Left lung (tissue), 10 donors: ENCODE measurements around the gene DDAH1. TPM values are rescaled to one million over a fixed set of nuclear protein-coding genes. Genes with fewer than 3 reads are reported as not detected.
A peak's percentile ranks its signal among the peaks of the same experiment; 100 is the strongest.

Experiments
- ATAC-seq: fragments of 200-7000 bp; cut with Tn5 transposase; one replicate; pipeline ENCODE4 v1.9.1; 2020; ENCODE audit warnings: moderate library complexity
- DNase-seq, 4 donors: peaks; one replicate each; pipeline ENCODE4 v3.0.0-alpha.2; 2013 to 2020
- H3K27ac ChIP-seq, 2 donors: fragments of 200-600 bp; sonication (generic) in 1 of 2; one replicate each; pipeline versions ENCODE4 v1.5.0 to v1.8.0; 2020 to 2021
- H3K27me3 ChIP-seq, 2 donors: fragments of 200-600 bp; sonication (generic) in 1 of 2; one replicate each; pipeline versions ENCODE4 v1.5.0 to v1.8.0; 2020 to 2021
- H3K36me3 ChIP-seq, 2 donors: fragments of 200-600 bp; sonication (generic) in 1 of 2; one replicate each; pipeline versions ENCODE4 v1.5.0 to v1.8.0; 2020 to 2021
- H3K4me1 ChIP-seq, 2 donors: fragments of 200-600 bp; one replicate each; pipeline ENCODE4 v1.8.0; 2021
- H3K4me3 ChIP-seq, 2 donors: fragments of 200-600 bp; sonication (generic) in 1 of 2; one replicate each; pipeline versions ENCODE4 v1.5.0 to v1.8.0; 2020 to 2021; ENCODE audit warnings: mild to moderate bottlenecking in 1 of 2
- H3K9me3 ChIP-seq, 2 donors: fragments of 200-600 bp; sonication (generic) in 1 of 2; one replicate each; pipeline versions ENCODE4 v1.5.0 to v1.8.0; 2020 to 2021
- CTCF ChIP-seq, 2 donors: fragments of 200-600 bp; sonication (generic) in 1 of 2; IDR thresholded peaks; one replicate each; pipeline versions ENCODE4 v1.5.0 to v1.8.0; 2021; ENCODE audit warnings: antibody characterized with exemption in 2 of 2
- intact Hi-C, 2 donors: fragments of 100-400 bp; cut with DNase I; formaldehyde crosslinking; loops; one replicate each; pipeline versions ENCODE4 v1.11.2 to v1.14.2; 2022
- polyA plus RNA-seq, 6 donors: library from polyadenylated mRNA; unstranded; fragments of 120-200 nt; gene quantifications; one replicate each; pipeline ENCODE4 v1.2.1, GENCODE V29; 2013; ENCODE audit not compliant: insufficient read length in 6 of 6
- total RNA-seq, 2 donors: library from RNA; stranded (reverse); fragmentation: NEBNext Ultra II Directional; extraction: Animal tissue kit (Norgen Biotek cat#: 25700); gene quantifications; one replicate each; pipeline ENCODE4 v1.2.1, GENCODE V29; 2021
- donor health status: DM: no; HTN: yes; CAD: no.
- donor health status: DM: no; HTN: no; CAD: no.

DDAH1 gene
- total and polyA plus RNA-seq, 8 donors = 71.5 to 121 (median 89.8) TPM

- TF ChIP-seq CTCF (IDR thresholded peaks at IDR 0.05) = no peak
- no peaks in the 10 kb centered on the region for H3K36me3 ChIP-seq
- intact Hi-C loops = no loop called here
- peaks cover 0 to 28% of the 10 kb centered on the region in 2 donors for H3K27me3 ChIP-seq
- H3K9me3 ChIP-seq = no peaks in the 10 kb centered on the region
- peaks cover 0 to 16% of the 10 kb centered on the region in 2 donors for H3K4me1 ChIP-seq
- DNase-seq = peak in 2 of 4 donors; percentile 49 to 56
- no peak overlapping the region for H3K4me3 ChIP-seq
- peak overlapping the region; percentile 80 to 82 for H3K27ac ChIP-seq
- ATAC-seq = no peak
Observed at GRCh38 chr1:85465786-85466134, 801 bp upstream of the DDAH1 start.

- peak; percentile 54 to 91 (median 64) for DNase-seq
- Histone ChIP-seq H3K9me3 (no peaks in the 10 kb centered on the region), H3K4me3 (peak overlapping the region; percentile 58 to 68), H3K27ac (peak overlapping the region; percentile 80 to 82), H3K27me3 (peaks cover 0 to 28% of the 10 kb centered on the region in 2 donors), H3K4me1 (peaks cover 5 to 23% of the 10 kb centered on the region in 2 donors), H3K36me3 (no peaks in the 10 kb centered on the region)
- intact Hi-C loops = no loop called here
- ATAC-seq = peak; percentile 85
- TF ChIP-seq CTCF (IDR thresholded peaks at IDR 0.05) = no peak
Observed at GRCh38 chr1:85464497-85465098, 361 bp downstream of the DDAH1 start.

- Histone ChIP-seq H3K9me3 (no peaks in the 10 kb centered on the region), H3K27me3 (peaks cover 0 to 28% of the 10 kb centered on the region in 2 donors), H3K4me3 (peak overlapping the region; percentile 58 to 68), H3K27ac (peak overlapping the region; percentile 80 to 82), H3K4me1 (peaks cover 5 to 23% of the 10 kb centered on the region in 2 donors), H3K36me3 (no peaks in the 10 kb centered on the region)
- ATAC-seq (peak; percentile 23), DNase-seq (peak in 2 of 4 donors; percentile 20 to 21)
- intact Hi-C loops = no loop called here
- no peak for TF ChIP-seq CTCF (IDR thresholded peaks at IDR 0.05)
Observed at GRCh38 chr1:85463731-85464496, 1.0 kb downstream of the DDAH1 start.

- DNase-seq = no peak
- Histone ChIP-seq H3K36me3 (no peaks in the 10 kb centered on the region), H3K4me3 (peak overlapping the region; percentile 58 to 68), H3K4me1 (peaks cover 5 to 23% of the 10 kb centered on the region in 2 donors), H3K9me3 (no peaks in the 10 kb centered on the region), H3K27me3 (peaks cover 0 to 28% of the 10 kb centered on the region in 2 donors), H3K27ac (no peak overlapping the region)
- ATAC-seq = no peak
- TF ChIP-seq CTCF (IDR thresholded peaks at IDR 0.05) = no peak
- intact Hi-C loops = no loop called here
Observed at GRCh38 chr1:85462931-85463649, 1.9 kb downstream of the DDAH1 start.
